Germinal center (tissue), 1 donor: Measurements from ENCODE around the gene PROS1.
"Not testable (repeated sequence)": the region's sequence is repeated elsewhere in the genome, so short reads cannot be mapped to it uniquely, and the experiment has no call there.

Experiments
- DNase-seq: peaks from one replicate; pipeline ENCODE4 v3.0.0; 2012; ENCODE audit warnings: mixed read lengths, low spot score

PROS1 gene

GRCh38 chr3:93969443-93969842 is 4.3 kb downstream of the PROS1 start:
- DNase-seq = no peak

DNA sequence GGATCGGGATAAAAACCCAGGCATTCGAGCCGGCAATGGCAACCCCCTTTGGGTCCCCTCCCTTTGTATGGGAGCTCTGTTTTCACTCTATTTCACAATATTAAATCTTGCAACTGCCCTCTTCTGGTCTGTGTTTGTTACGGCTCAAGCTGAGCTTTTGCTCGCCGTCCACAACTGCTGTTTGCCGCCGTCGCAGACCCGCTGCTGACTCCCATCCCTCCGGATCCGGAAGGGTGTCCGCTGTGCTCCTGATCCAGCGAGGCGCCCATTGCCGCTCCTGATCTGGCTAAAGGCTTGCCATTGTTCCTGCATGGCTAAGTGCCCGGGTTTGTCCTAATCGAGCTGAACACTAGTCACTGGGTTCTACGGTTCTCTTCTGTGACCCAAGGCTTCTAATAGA is 8.6 kb downstream of the PROS1 start:
- DNase-seq = not testable (repeated sequence)

GRCh38 chr3:93962798-93963197 is 10.9 kb downstream of the PROS1 start:
- no peak for DNase-seq

DNA sequence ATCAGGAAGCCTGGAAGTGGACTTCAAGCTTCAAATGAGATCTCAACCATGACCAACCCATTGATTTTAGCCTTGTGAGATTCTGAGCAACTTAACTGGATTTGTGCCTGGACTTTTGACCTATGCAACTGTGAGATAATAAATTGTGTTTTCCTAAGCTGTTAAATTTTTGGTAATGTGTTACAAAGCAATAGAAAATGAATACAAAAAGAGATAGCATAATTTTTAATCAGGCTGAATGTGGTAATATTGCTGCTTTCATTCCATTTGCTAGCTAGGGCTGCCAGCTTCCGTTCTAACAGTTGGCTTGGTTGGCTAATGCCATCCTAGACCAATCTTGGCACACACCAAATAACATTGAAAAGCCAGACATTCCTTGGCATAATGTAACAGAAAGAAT is 12.2 kb downstream of the PROS1 start:
- no peak for DNase-seq

- DNase-seq = no peak
Measured at GRCh38 chr3:93961026-93961425, 12.7 kb downstream of the PROS1 start.

DNA sequence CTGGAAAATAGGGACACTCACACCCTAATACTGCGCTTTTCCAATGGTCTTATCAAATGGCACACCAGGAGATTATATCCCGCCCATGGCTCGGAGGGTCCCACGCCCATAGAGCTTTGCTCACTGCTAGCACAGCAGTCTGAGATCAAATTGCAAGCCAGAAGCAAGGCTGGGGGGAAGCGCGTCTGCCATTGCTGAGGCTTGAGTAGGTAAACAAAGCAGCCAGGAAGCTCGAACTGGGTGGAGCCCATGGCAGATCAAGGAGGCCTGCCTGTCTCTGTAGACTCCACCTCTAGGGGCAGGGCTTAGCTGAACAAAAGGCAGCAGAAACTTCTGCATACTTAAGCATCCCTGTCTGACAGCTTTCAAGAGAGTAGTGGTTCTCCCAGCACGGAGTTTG is 23.7 kb downstream of the PROS1 start:
- DNase-seq = not testable (repeated sequence)

DNA sequence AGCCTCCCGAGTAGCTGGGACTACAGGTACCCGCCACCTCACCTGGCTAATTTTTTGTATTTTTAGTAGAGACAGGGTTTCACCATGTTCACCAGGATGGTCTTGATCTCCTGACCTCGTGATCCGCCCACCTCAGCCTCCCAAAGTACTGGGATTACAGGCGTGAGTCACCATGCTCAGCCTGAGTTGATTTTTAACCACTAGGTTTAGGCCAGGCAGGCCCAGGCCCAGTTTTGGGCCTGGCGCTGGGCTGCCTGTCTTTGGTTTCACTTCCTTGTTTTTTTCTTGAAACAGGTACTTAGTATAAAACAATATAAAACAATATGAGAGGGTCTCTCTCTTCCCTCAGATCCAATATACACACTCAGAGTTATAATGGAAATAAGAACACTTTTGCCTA is 36.2 kb downstream of the PROS1 start:
- not testable (repeated sequence) for DNase-seq

DNA sequence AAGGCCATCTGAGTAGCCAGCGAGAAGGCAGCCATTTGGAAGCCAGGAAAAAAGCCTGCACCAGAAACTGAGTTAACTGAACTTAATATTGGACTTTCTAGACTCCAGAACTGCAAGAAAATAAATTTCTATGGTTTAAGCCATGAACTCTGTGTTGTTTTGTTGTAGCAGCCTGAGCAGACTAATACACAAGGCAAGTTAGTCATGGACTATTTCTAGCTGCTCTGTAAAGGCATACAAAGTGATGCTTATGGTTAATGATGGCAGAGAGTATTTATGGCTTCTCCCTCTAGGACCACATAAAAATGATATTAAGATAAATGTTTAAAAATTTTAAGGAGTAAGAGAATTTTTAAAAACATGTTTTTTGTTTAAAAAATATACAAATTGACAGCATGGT is 37.1 kb downstream of the PROS1 start:
- DNase-seq = no peak

- no peak for DNase-seq
Measured at GRCh38 chr3:93934366-93935046, 39.2 kb downstream of the PROS1 start.

DNA sequence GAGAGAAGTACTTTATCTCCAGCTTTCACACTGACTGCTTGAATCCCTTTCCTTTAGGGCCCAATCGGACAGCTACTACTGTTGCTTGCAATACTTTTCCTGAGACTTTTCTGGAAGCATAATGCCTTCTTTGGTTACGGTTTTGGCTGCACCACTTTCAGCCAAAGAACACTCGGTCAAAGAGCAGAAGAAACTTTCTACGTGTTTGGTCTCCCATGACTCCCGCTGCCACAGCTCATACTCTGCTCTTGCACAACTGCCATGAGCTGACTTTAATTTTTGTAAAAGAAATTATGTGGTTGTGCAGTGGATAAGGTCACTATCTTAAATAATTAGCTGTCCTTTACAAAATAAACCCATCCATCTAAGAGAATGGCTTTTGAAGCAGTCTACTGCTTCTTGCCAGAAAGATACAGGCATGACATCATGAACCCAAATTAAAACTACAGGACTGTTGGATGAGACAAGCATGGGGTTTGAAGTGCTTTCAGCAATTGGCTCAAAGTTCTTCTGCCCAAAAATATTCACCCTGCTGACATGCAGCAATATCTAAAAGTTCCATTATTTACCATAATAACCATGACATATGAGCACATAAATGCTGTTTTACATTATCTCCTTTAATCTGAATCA is 42.0 kb downstream of the PROS1 start:
- no peak for DNase-seq

DNA sequence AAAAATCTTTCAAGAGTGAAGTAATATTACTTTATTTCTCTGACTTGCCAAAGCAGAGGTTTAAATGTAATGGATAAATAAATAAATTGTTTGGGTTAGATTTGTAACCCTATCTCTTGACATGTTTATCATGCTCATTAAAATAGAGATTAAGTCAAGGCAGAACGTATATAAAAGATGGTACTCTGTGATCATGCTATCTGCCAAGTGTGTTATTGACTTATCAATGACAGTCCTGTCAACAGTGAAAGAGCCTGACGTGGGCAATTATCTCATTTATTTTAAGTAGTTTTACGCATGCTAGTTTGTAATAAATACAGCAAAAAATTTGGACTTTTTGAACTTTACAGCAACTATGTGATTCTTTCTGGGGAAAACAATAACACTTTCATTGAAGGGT is 43.7 kb downstream of the PROS1 start:
- DNase-seq = no peak

- DNase-seq = no peak
Measured at GRCh38 chr3:93926789-93927188, 46.9 kb downstream of the PROS1 start.

- no peak for DNase-seq
Measured at GRCh38 chr3:93924491-93924890, 49.2 kb downstream of the PROS1 start.

DNA sequence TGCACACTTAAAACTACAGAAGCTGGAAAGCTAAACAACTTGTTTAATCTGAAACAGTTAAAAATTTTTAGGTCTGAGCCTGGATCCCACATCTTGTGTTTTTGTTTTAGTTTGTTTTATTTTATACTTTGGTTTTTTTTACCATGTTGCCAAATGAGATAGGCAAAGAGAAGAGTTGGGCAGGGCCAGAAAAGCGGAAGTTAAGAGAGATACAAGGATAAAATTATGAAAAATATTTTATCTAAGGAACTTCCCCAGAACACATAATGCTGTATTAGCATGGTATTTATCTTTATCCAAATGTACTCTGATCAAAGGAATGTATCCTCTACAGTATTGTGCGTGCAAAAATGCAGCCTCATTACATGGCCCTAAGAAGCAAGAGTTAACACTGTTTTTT is 50.7 kb downstream of the PROS1 start:
- no peak for DNase-seq

GRCh38 chr3:93917546-93918029 is 56.1 kb downstream of the PROS1 start:
- DNase-seq = not testable (repeated sequence)

DNA sequence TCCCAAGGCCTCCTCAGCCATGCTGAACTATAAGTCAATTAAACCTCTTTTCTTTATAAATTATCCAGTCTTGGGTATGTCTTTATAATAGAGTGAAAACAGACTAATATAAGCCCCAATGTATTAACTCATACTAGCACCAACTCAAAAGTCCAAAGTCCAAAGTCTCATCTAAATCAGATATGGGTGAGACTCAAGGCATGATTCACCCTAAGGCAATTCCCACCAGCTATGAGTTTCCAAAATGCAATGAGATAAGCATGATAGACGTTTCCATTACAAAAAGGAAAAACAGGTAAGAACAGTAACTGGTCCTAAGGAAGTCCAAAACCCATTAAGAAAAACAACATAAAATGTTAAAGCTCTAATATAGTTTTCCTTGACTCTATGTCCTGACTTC is 60.1 kb downstream of the PROS1 start:
- DNase-seq = not testable (repeated sequence)

GRCh38 chr3:93911206-93911605 is 62.5 kb downstream of the PROS1 start:
- DNase-seq = no peak

GRCh38 chr3:93910097-93910496 is 63.6 kb downstream of the PROS1 start:
- DNase-seq = no peak

GRCh38 chr3:93907132-93907531 is 66.6 kb downstream of the PROS1 start:
- DNase-seq = no peak

GRCh38 chr3:93906245-93906644 is 67.5 kb downstream of the PROS1 start:
- DNase-seq = no peak

- no peak for DNase-seq
Measured at GRCh38 chr3:93904568-93904967, 69.1 kb downstream of the PROS1 start.

GRCh38 chr3:93878250-93879017 is 95.3 kb downstream of the PROS1 start:
- DNase-seq = not testable (repeated sequence)

GRCh38 chr3:93877427-93877826 is 96.3 kb downstream of the PROS1 start:
- DNase-seq = not testable (repeated sequence)
